ENCODE measurements around the gene HMBS. TPM values are rescaled to one million over a fixed set of nuclear protein-coding genes. Genes with fewer than 3 reads are reported as not detected.
"Not testable (repeated sequence)": the region's sequence is repeated elsewhere in the genome, so short reads cannot be mapped to it uniquely, and the experiment has no call there.

HMBS gene
- polyA plus RNA-seq, 1 donor = 26.7 TPM

DNA sequence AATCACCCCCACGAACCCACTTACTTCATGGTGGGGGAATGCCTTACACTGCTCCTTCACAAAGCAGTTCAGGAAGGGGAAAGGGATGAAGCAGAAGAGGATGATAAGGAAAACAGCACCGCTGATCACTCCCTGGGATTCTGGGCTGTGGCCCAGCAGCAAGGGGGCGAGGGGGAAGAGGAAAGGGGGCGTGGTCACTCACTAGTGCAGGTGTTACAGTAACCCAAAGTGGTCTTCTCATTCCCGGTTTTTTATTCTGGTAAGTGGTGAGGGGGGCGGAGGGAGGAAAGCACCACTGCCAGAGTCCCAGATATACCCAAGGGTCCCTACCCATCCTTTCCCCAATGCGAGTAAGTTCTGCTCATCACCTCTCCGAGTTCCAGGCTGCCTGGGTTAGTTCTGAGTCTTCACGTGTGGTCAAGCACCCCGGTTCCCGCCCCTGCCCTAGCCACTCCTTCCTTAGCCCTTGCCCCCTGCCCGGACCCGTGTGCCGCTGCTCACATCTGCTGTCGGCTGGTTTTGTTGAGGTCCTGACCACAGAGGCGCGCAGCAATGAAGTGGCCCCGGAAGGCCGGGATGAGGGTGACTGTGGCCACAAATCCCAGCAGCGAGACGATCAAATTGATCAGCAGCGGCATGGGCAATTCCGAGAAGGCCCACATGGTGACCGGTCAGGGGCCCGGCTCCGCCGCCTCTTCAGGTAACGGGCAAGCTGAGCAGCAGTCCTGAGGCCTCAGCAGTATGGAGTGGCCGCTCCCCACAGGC is 16.5 kb downstream of the HMBS start:
- no peak for DNase-seq

DNA sequence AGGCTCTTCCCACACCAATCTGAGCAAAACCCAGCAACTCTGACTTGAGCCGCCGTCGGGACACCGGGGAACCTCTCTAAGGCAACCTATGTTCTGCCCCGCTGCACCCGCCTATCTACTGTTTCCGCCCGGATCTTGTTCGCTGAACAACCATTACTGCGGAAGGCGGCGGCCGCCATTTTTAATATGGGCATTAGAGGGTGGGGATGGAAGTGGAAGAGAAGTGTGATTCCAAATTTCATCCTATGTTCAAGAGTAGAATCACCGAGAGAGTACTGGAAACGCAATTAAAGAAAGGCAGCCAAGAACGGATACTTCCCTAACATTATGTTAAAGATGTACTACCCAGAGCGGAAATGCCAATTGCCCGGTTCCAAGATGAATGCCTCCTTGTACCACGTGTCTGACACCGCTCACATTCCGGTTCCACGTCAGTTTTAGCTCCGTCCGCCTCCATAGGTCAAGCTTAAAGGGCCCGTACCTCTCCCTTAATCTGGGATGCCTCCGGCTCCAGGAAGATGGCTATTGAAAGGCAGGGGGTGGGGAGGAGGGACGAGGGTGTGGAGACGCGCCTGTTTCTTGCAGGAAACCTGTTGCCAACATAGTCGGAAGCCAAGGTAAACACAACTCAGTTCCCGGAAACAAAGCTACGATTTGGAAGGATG is 17.2 kb downstream of the HMBS start, which contains the start of gene DPAGT1:
Gene DPAGT1, minus strand, starts transcription at position 95 of the 665 bp plus-strand sequence. CDS start 198 bp downstream, outside the sequence.
- DNase-seq = peak; percentile 94

DNA sequence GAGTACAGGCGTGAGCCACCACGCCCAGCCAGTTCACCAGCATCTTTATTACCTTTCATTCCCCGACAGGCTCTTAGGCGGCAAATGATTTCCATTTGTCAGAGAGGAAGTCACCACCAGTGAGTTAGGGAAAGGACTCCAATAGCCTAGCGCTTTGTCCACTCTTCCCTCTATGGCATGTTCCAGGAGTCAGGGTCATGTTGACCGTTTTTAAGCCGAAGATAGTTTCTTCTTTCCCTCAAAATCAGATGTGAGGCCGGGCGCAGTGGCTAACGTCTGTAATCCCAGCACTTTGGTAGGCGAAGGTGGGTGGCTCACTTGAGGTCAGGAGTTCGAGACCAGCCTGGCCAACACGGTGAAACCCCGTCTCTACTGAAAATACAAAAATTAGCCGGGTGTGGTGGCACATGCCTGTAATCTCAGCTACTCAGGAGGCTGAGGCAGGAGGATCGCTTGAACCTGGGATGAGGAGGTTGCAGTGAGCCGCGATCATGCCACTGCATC is 18.5 kb downstream of the HMBS start:
- not testable (repeated sequence) for DNase-seq

DNA sequence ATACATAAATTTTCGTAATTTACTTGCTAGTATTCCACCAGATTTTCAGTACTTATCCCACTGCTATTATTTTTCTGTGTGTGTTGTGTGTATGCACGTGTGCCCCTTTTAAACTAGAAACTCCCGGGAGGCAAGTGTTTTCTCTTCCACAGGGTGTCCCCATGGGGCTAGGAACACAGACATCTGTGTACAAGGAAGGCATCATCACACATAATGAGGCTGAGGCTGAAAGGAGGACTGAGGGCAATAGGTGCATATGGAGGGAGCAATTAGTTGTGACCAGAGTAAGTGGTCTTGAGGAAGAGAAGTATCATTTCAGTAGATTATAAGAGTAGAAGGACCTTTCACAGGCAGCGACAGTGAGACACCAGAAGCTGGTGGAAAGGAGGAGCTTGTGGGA is 19.1 kb downstream of the HMBS start:
- DNase-seq = no peak

DNA sequence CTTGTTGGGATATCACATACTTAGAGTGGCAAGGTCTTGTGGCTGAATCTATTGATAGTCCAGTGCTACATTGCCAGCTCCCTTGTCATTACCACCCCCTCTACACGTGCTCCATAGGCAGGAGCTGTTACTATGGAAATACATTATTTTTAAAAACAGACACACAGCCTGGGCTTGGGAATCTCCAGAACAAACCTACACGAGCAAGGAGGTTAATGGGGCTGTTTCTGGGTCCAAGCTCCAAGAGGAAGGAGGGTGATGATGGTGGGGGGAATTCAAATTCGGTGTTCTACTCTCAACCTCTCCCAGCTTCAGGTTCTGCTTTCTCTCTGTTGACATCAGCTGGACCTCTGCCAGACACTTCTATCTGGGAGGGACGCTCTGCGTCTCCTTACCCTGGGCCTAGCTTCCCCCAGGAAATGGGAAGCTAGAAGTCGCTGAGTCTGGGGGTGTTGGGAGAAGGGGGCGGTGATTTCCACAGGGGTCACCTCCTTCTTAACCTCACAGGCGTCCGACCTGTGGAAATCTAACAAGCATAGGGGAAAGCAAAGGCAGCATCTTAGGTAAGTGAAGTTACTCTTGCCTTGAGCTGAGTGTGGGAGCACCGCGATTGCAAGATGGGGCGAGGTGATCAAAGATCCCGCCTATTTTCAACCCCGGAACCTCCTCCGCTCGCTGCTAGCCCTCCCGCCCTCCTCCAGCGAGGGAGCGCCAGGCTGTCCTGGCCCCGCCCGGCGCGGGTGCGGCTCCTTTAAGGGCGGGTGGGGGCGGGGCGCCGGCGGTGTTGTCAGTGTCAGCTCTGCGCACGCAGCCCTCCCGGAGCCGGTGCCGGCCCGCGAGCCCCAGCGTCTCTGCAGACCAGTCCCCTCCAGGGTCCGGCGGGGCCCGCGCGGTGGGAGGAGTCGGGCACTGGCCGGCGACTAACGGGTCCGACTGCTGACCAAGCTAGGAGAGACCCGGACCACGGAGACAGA is 22.2 kb downstream of the HMBS start, which contains the start of gene C2CD2L:
Gene C2CD2L, plus strand, starts transcription at position 781 of the 974 bp plus-strand sequence. CDS start 398 bp downstream, outside the sequence.
- peak; percentile 87 for DNase-seq

DNA sequence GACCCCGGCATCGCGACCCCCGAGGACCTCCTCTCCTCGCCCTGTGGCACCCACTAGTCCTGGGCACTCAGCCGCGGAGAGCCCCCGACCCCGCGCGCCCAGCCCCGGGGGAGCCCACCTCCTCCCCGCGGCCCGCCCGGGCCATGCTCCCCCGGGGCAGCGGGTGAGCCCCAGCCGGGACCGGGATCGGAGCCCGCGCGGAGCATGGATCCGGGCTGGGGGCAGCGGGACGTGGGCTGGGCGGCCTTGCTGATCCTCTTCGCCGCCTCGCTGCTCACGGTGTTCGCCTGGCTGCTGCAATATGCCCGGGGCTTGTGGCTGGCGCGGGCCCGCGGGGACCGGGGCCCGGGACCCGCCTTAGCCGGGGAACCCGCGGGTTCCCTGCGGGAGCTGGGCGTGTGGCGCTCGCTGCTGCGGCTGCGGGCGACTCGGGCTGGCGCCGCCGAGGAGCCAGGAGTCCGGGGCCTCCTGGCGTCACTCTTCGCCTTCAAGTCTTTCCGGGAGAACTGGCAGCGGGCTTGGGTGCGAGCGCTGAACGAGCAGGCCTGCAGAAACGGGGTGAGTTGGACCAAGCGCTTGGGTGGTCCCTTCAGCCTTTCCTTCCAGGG is 23.0 kb downstream of the HMBS start:
- no peak for DNase-seq

DNA sequence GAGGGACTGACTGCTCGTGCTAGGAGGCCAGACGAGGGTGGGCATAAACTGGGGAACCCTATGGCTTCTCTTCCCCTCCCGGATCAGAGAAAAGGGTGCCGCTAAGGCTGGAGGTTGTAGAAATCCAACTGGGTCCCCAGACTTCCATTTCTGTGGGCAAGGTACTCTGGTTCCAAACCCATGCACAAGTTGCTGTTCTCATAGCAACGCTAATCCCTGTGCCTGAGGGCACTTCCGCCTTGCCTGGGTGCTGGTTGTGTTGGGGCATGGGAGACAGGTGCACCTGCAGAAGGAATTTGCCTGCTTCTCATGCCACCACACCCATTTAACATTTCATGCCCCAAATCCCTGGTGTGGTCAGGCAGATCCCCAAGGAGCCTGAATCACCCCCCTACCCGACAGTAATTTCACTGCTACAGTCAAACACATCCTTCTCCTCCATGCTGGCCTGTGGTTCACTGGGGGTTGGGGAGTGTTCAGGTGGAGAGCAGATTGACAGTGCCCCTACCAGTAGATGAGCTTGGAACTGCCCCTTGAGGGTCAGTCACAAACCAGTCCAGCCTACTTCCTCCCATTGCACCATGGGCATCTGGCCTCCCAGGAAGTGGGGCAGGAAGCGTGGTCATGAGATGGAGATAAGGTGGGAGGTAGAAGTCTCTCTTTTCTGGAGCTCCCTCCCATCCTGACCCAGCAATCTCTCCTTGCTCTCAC is 23.6 kb downstream of the HMBS start:
- no peak for DNase-seq

DNA sequence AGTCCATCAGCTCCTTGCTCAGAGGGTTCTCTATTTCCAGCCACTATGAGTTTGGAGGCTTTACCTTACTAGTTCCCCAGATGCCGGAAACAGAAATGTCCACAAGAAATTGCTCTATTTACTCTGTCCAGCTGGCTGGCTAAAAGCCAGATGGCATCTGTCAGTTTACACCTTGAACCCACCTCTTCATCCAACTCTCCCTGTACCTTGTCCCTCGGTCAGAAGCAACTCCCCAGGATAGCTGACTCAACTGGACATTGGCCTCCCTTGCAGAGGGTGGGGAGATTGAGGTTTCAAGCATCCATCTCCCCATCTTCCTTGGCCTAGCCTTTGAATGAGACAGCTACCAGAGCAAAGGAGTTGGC is 24.2 kb downstream of the HMBS start:
- no peak for DNase-seq

DNA sequence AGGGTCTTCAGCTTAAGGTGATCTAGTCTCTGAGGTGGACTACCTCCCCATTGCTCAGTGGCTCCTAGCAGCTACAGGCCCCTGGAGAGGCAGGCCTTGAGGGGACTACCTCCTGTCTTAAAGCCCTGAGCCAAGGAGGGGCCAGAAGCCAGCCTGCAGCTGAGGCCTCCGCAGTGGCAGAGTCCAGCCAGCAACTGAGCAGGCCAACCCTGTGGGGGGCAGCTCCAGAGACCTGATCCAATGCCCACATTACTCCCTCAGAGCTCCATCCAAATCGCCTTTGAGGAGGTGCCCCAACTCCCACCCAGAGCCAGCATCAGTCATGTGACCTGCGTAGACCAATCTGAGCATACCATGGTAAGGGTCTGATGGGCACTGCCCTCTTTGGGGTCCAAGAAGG is 25.2 kb downstream of the HMBS start:
- DNase-seq = no peak

DNA sequence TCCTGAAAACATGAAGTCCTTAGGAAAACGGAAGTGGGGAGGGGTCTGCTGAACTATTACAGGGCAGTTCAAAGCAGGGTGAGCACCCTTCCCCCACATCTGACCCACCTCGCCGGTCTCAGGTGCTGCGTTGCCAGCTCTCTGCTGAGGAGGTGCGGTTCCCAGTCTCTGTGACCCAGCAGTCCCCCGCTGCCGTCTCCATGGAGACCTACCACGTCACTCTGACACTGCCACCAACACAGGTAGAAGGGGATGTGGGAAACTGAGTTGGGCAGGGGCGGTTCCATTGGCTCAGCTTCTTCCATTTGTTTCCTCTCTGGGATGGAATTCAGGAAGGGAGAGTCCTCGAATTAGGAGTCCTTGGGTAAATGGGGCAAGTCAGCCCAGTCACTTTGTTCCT is 25.8 kb downstream of the HMBS start:
- DNase-seq = no peak

DNA sequence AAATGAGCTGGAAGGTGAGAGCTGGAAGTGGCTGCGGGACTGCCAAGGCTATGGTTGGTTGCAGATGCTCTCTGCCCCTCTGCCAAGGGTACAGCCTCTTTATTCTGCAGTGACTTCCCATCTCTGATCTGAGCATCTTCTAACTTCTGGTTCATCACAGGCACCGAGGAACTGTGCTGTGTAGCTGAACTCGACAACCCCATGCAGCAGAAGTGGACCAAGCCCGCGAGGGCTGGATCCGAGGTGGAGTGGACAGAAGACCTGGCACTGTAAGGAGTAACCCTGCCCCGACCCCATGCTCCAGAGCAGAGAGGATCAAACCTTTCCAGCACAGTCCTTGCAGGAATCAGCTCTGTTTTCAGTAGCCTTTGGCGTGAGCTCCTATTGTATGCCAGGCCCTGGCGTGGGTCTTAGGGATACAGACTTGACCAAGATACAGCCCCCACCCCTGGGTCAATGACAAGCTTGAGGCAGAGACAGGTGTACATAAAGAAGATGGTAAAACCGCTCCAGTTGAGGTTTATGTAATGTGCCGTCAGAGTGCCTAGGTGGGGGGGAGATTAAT is 26.8 kb downstream of the HMBS start:
- DNase-seq = no peak

DNA sequence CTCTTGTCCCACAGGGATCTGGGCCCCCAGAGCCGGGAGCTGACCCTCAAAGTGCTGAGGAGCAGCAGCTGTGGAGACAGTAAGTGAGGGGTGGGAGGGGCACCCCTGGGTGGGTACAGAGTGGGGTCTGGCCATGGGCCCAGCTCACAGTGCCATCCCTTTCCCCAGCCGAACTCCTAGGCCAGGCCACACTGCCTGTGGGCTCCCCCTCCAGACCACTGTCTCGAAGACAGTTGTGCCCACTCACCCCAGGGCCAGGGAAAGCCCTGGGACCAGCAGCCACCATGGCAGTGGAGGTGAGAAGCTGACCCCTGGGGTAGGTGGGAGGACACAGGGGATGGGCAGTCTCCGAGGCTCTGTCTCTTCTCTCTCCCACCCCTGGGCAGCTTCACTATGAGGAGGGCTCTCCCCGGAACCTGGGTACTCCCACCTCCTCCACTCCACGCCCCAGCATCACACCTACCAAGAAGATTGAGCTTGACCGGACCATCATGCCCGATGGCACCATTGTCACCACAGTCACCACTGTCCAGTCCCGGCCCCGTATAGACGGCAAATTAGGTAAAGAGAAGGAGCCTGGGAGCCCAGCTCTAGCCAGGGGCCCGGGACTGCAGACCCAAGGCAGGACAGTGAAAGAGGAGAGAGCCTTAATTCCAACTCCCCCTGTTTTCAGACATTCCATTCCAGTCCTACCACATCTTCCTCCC is 27.8 kb downstream of the HMBS start:
- no peak for DNase-seq

DNA sequence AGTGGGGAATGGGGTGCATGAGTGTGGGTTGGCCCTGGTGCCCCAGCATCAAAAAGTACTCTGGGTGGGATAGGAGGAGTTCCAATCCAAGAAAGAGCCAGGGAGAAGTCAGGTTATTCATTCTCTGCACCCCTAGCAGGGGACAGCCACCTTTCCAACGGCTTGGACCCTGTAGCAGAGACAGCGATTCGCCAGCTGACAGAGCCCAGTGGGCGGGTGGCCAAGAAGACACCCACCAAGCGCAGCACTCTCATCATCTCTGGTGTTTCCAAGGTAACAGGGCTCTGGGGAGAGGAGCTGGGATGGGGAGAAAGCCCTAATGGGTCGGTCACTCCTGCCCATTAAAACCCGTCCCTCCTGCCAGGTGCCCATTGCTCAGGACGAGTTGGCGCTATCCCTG is 29.0 kb downstream of the HMBS start:
- no peak for DNase-seq

DNA sequence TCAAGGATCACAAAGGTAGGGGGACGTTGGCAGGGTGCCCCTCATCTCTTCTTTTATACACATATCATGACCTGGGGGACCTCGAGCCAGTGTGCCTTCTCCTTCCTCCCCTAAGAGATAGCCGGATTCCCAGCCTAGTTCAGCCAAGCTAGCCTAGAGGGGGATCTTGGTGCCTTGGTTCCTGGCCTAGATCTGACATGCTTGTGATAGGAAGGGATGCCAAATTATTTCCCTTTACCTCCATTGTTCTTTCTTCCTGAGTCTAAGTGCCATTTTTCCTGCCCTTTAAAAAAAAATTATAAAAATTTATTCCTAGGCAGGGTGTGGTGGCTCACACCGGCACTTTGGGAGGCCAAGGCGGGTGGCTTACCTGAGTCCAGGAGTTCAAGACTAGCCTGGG is 29.7 kb downstream of the HMBS start:
- no peak for DNase-seq

DNA sequence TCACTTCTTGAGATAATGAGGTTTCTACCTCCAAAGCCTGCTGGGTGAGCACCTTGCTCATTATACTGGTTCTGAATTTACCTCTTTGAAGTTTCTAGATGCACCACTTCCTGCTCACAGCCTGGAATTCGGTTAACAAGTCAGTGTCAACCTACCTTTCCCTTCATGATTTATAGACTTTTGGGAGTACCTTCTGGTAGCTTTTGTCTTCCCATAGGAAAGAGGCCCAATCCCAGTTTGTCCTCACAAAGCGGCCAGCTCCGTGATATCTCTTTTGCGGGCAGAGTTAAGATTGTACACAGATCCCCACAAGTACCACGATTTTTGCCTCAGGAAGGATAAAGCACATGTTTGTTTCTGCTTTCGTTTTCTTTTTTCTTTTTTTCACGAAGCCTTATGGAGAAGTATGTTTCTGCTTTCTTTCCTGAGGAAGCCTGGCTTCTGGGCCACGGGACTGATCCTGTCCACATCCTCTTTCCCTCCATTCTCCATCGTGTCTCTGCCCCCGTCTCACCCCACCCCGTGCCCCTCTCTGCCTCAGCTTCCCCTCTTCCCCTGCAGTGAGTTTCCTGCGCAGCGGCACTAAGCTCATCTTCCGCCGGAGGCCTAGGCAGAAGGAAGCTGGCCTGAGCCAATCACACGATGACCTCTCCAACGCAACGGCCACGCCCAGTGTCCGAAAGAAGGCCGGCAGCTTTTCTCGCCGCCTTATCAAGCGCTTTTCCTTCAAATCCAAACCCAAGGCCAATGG is 31.0 kb downstream of the HMBS start:
- no peak for DNase-seq

DNA sequence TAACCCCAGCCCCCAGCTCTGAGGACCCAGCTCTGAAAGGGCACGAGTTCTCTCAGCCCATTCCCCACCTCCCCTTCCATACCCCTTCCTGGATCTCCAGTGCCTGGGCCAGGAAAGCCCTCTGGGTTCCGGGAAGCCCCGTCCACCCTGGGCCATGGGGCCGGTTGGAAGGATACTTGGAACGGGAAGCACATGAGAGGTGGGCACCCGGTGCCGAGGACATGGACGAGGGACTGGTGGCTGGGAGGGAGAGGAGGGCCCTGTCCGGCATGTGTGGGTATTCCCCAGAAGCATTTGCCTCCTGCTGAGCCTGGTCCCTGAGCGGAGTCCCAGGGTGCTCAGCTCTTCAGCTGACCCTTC is 31.5 kb downstream of the HMBS start:
- DNase-seq = no peak

DNA sequence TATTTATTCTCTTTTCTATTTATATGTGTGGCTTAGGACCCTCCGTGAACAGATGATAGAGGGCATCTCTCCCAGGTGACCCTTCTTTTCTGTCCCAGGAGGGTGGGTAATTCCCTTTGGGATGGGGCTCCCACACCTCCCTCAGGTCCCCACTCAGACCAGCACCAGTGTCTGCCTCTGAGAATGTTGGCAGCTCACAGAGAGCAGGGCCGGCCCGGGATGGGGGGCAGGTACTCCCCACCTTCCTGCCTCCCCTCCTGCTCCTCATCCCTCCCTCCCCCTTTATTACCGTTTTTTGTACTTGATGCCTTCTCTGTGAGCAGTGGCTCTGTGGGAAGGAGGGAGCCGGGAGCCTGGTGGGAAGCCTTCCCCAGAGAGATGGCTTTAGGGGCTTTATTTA is 31.9 kb downstream of the HMBS start:
- DNase-seq = no peak

DNA sequence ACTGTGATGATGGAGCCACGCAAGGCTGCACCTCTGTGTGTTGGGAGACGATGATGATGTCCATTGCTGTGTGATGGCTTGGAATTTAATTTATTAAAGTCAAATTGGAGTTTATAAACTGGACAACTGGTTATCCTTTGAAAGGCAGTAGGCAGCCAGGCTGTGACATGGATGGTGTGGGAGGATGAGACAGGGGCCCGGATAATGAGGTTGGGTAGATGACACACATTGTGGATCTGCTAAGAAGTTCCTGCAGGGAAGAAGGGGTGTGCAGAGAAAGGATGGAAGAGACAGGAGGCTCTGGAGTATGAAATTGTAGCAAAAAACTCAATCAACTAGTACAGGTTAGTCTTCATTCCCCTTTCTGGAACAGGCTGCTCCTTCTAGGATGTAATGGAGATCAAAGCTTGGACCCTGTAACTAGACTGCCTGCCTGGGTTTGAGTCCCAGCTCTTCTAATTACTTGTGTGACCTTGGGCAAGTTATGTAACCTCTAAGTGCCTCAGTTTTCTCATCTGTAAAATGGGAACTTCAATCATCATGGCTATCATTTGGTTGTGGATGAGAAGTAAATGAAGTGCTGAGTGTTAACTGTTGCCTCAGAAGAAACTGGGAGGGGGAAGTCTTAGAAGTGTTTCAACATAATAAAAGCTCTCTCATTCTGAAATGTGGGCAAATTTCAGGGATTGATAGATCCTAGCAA is 32.5 kb downstream of the HMBS start:
- no peak for DNase-seq

DNA sequence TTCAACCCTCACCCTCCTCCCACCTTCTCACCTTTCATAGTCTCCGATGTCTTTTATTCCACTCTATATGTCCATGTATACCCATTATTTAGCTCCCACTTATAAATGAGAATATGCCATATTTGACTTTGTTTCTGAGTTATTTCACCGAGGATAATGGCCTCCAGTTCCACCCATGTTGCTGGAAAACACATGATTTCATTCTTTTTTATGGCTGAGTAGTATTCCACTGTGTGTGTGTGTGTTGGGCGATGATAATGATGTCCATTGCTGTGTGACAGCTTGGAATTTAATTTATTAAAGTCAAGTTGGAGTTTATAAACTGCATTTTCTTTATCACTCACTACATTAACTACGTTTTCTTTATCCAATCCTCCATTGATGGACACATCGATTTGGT is 33.5 kb downstream of the HMBS start:
- DNase-seq = no peak

Data from left kidney (tissue), 2 donors.